ENCODE data around the gene COL7A1. TPM values are rescaled to one million over a fixed set of nuclear protein-coding genes. Genes with fewer than 3 reads are reported as not detected.
A peak's percentile ranks its signal among the peaks of the same experiment; 100 is the strongest.

Gene COL7A1
- total RNA-seq, 3 donors from 2014 or later (not counting 1 experiment from before 2014, with no cell fraction given), result 0.54 to 1.7 (median 1.4) TPM

DNA sequence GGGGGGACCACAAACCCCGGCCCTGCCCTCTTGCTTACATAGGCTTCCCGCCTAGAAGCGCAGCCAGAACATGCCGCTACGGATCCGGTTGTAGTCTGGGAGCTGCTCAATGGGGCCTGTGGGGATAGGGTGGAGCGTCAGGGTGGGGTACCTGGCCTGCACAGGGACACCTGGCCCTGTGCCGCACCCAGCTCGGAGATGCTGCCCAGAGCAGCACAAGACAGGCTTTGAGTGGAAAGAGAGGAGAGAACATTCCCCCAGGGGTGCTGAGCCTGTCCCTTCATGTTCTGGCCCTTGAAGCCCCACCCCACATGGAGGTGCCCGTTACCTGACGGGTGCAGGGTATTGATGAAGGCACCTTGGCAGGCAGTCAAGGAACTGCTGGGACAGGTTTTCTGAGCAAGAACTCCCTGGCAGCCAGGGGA lies 4.0 kb upstream of the COL7A1 start:
- Histone ChIP-seq H3K4me1 (ENCODE audit: control insufficient read depth, insufficient read depth, low read length) (no peaks in the 10 kb centered on the region), H3K4me3 (ENCODE audit: low read length) (no peak overlapping the region), H3K9me3 (ENCODE audit: control insufficient read depth, insufficient read depth, low read length) (no peaks in the 10 kb centered on the region), H3K27me3 (ENCODE audit: control insufficient read depth, insufficient read depth, low read length) (peaks cover 2% of the 10 kb centered on the region), H3K27ac (ENCODE audit: low read length) (no peak overlapping the region), H3K36me3 (ENCODE audit: control insufficient read depth, insufficient read depth, low read length) (peaks cover 53% of the 10 kb centered on the region)
- no peaks in the 10 kb centered on the region for H3K36me3 Mint-ChIP-seq
- 98% methylated on average over 11 of the region's 11 CpGs for WGBS (ENCODE audit: insufficient coverage)
- H3K27me3 Mint-ChIP-seq (ENCODE audit: low read depth in 2 of 2), result peaks cover 7 to 15% of the 10 kb centered on the region in 2 donors
- TF ChIP-seq, protein P1, sequence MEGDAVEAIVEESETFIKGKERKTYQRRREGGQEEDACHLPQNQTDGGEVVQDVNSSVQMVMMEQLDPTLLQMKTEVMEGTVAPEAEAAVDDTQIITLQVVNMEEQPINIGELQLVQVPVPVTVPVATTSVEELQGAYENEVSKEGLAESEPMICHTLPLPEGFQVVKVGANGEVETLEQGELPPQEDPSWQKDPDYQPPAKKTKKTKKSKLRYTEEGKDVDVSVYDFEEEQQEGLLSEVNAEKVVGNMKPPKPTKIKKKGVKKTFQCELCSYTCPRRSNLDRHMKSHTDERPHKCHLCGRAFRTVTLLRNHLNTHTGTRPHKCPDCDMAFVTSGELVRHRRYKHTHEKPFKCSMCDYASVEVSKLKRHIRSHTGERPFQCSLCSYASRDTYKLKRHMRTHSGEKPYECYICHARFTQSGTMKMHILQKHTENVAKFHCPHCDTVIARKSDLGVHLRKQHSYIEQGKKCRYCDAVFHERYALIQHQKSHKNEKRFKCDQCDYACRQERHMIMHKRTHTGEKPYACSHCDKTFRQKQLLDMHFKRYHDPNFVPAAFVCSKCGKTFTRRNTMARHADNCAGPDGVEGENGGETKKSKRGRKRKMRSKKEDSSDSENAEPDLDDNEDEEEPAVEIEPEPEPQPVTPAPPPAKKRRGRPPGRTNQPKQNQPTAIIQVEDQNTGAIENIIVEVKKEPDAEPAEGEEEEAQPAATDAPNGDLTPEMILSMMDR (IDR thresholded peaks at IDR 0.05), result no peak
- no peak for DNase-seq
- ATAC-seq, result no peak
- no peak overlapping the region for H3K4me3 Mint-ChIP-seq
- H3K9me3 Mint-ChIP-seq, result no peaks in the 10 kb centered on the region
- peaks cover 0 to 18% of the 10 kb centered on the region in 2 donors for H3K4me1 Mint-ChIP-seq
- H3K27ac Mint-ChIP-seq, result no peak overlapping the region
- intact Hi-C loops (cut with micrococcal nuclease), result no loop called here

DNA sequence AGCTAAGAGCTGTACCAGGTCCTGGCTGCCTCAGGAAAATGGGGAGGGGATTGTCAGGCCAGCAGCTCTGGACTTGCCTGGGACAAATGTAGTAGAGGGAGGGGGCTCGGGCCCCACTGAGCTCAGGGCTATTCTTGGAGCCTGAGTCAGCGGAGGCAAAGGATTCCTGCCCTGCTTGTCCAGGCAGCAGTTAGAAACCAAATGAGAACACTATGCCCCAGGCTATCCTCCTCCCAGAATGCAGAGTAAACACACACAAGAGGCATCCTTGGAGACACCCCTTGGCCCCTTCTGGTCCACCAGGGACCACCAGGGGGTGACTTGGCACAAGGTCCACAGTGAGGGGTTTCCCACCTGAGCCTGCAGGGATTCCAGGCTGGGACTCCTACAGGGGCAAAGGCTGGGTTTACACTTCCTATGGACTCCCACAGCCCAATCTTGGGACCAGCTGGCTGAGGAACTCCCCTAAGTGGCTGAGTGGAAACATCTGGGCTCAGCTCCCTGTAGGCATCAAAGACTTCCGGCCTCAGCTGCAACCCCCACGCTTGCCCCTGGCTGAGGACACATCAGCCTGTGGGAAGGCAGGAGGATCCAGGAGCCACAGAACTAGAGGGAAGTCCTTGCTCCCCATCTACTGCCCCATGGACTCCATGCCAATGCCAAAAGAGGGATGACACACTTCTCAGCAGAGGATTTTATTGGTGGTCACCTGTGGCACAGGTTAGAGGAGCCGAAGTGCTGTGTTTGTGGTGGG lies 3.4 kb upstream of the COL7A1 start:
- H3K4me3 ChIP-seq (ENCODE audit: low read length), result no peak overlapping the region
- intact Hi-C loops (cut with micrococcal nuclease), result no loop called here
- no peak overlapping the region for H3K27ac ChIP-seq (ENCODE audit: low read length)
- no peak overlapping the region for H3K4me3 Mint-ChIP-seq
- TF ChIP-seq, protein P1 (IDR thresholded peaks at IDR 0.05), result no peak
- peaks cover 47% of the 10 kb centered on the region for H3K36me3 ChIP-seq (ENCODE audit: control insufficient read depth, insufficient read depth, low read length)
- WGBS (ENCODE audit: insufficient coverage), result 83% methylated on average over 5 of the region's 5 CpGs
- DNase-seq, result no peak
- H3K9me3 ChIP-seq (ENCODE audit: control insufficient read depth, insufficient read depth, low read length), result no peaks in the 10 kb centered on the region
- H3K27me3 Mint-ChIP-seq (ENCODE audit: low read depth in 2 of 2), result peaks cover 7 to 15% of the 10 kb centered on the region in 2 donors
- ATAC-seq, result no peak
- H3K36me3 Mint-ChIP-seq, result no peaks in the 10 kb centered on the region
- no peak overlapping the region for H3K27ac Mint-ChIP-seq
- H3K27me3 ChIP-seq (ENCODE audit: control insufficient read depth, insufficient read depth, low read length), result peaks cover 2% of the 10 kb centered on the region
- H3K4me1 ChIP-seq (ENCODE audit: control insufficient read depth, insufficient read depth, low read length), result no peaks in the 10 kb centered on the region
- H3K4me1 Mint-ChIP-seq, result peaks cover 0 to 18% of the 10 kb centered on the region in 2 donors
- H3K9me3 Mint-ChIP-seq, result no peaks in the 10 kb centered on the region

GRCh38 chr3:48597408-48597800 lies 2.3 kb upstream of the COL7A1 start:
- Mint-ChIP-seq H3K36me3 (no peaks in the 10 kb centered on the region), H3K9me3 (no peaks in the 10 kb centered on the region), H3K27ac (peak overlapping the region; percentile 13 to 55), H3K4me3 (no peak overlapping the region), H3K27me3 (ENCODE audit: low read depth in 2 of 2) (peaks cover 7 to 15% of the 10 kb centered on the region in 2 donors), H3K4me1 (peaks cover 0 to 18% of the 10 kb centered on the region in 2 donors)
- intact Hi-C loops (cut with micrococcal nuclease), result no loop called here
- Histone ChIP-seq H3K27ac (ENCODE audit: low read length) (no peak overlapping the region), H3K4me3 (ENCODE audit: low read length) (no peak overlapping the region), H3K36me3 (ENCODE audit: control insufficient read depth, insufficient read depth, low read length) (peaks cover 36% of the 10 kb centered on the region), H3K9me3 (ENCODE audit: control insufficient read depth, insufficient read depth, low read length) (no peaks in the 10 kb centered on the region), H3K27me3 (ENCODE audit: control insufficient read depth, insufficient read depth, low read length) (peaks cover 2% of the 10 kb centered on the region), H3K4me1 (ENCODE audit: control insufficient read depth, insufficient read depth, low read length) (no peaks in the 10 kb centered on the region)
- WGBS (ENCODE audit: insufficient coverage), result 90% methylated on average over 6 of the region's 6 CpGs
- TF ChIP-seq, protein P1 (IDR thresholded peaks at IDR 0.05), result no peak
- DNase-seq (no peak), ATAC-seq (no peak)

Data from natural killer cell (primary cell).